ENCODE data around the gene PDCD1.
"Not testable (repeated sequence)": the region's sequence is repeated elsewhere in the genome, so short reads cannot be mapped to it uniquely, and the experiment has no call there.

The PDCD1 gene

GRCh38 chr2:241811201-241811951, 47.3 kb downstream of the PDCD1 start:
- no peak overlapping the region for H3K4me3 ChIP-seq (replicated peaks; ENCODE audit: low read depth, low read length)
- no peak for TF ChIP-seq CTCF (IDR thresholded peaks at IDR 0.05; ENCODE audit: low read length, missing control alignments)
- no peak for DNase-seq (ENCODE audit: low read depth)

GRCh38 chr2:241810307-241811200, 48.1 kb downstream of the PDCD1 start:
- no peak for TF ChIP-seq CTCF (IDR thresholded peaks at IDR 0.05; ENCODE audit: low read length, missing control alignments)
- DNase-seq (ENCODE audit: low read depth) = no peak
- no peak overlapping the region for H3K4me3 ChIP-seq (replicated peaks; ENCODE audit: low read depth, low read length)

GRCh38 chr2:241809383-241810306, 49.0 kb downstream of the PDCD1 start:
- DNase-seq (ENCODE audit: low read depth) = no peak
- H3K4me3 ChIP-seq (replicated peaks; ENCODE audit: low read depth, low read length) = no peak overlapping the region
- no peak for TF ChIP-seq CTCF (IDR thresholded peaks at IDR 0.05; ENCODE audit: low read length, missing control alignments)

GRCh38 chr2:241808721-241809382, 49.8 kb downstream of the PDCD1 start, which contains the start of gene NEU4:
Gene NEU4, plus strand, starts transcription at chr2:241809193. Its CDS starts 5,292 bp downstream, at chr2:241814485.
- TF ChIP-seq CTCF (IDR thresholded peaks at IDR 0.05; ENCODE audit: low read length, missing control alignments) = no peak
- no peak for DNase-seq (ENCODE audit: low read depth)
- H3K4me3 ChIP-seq (replicated peaks; ENCODE audit: low read depth, low read length) = no peak within 1 kb of the TSS

GRCh38 chr2:241808051-241808720, 50.5 kb downstream of the PDCD1 start:
- H3K4me3 ChIP-seq (replicated peaks; ENCODE audit: low read depth, low read length) = no peak overlapping the region
- DNase-seq (ENCODE audit: low read depth) = no peak
- no peak for TF ChIP-seq CTCF (IDR thresholded peaks at IDR 0.05; ENCODE audit: low read length, missing control alignments)

- not testable (repeated sequence) for DNase-seq (ENCODE audit: low read depth); H3K4me3 ChIP-seq (replicated peaks; ENCODE audit: low read depth, low read length)
Measured at GRCh38 chr2:241806217-241806616, 52.5 kb downstream of the PDCD1 start.

Data from fibroblast of pulmonary artery (primary cell).